Trophoblast cell (in vitro differentiated cells and primary cell): ENCODE results near the gene ARL5B. TPM values are rescaled to one million over a fixed set of nuclear protein-coding genes. Genes with fewer than 3 reads are reported as not detected.

Source experiments
- DNase-seq, 2 donors: peaks; one replicate each; pipeline ENCODE4 v3.0.0-alpha.2; 2016
- H2AFZ ChIP-seq: 2 replicates; pipeline ENCODE4 v1.6.1; 2013; ENCODE audit warnings: low read length, moderate library complexity, mild to moderate bottlenecking; ENCODE audit not compliant: insufficient read depth, poor library complexity
- H2AK5ac ChIP-seq: 2 replicates; pipeline ENCODE4 v1.6.1; 2013; ENCODE audit warnings: mild to moderate bottlenecking, low read length
- H2BK120ac ChIP-seq: 2 replicates; pipeline ENCODE4 v1.6.1; 2013; ENCODE audit warnings: low read length, mild to moderate bottlenecking, moderate library complexity; ENCODE audit not compliant: insufficient read depth, poor library complexity
- H2BK12ac ChIP-seq: 2 replicates; pipeline ENCODE4 v1.6.1; 2013; ENCODE audit warnings: mild to moderate bottlenecking, low read length, moderate library complexity
- H2BK5ac ChIP-seq: 2 replicates; pipeline ENCODE4 v1.6.1; 2013; ENCODE audit warnings: low read length, low read depth, moderate library complexity, mild to moderate bottlenecking; ENCODE audit not compliant: poor library complexity
- H3K14ac ChIP-seq: 2 replicates; pipeline ENCODE4 v1.6.1; 2013; ENCODE audit warnings: mild to moderate bottlenecking, low read length
- H3K18ac ChIP-seq: 2 replicates; pipeline ENCODE4 v1.6.1; 2013; ENCODE audit warnings: mild to moderate bottlenecking, low read length
- H3K23ac ChIP-seq: 2 replicates; pipeline ENCODE4 v1.6.1; 2013; ENCODE audit warnings: low read length
- H3K27ac ChIP-seq: 2 replicates; pipeline ENCODE4 v1.5.1; 2013; ENCODE audit warnings: low read depth, mild to moderate bottlenecking, inconsistent platforms, low read length, moderate library complexity
- H3K27me3 ChIP-seq: 2 replicates; pipeline ENCODE4 v1.6.1; 2013; ENCODE audit warnings: inconsistent platforms, mild to moderate bottlenecking, low read length, moderate library complexity; ENCODE audit not compliant: insufficient read depth
- H3K36me3 ChIP-seq, 2 experiments: 1 replicate in 1 of 2; 2 replicates in 1 of 2; pipeline ENCODE4 v1.6.1; 2013; ENCODE audit warnings: low read length in 2 of 2, mild to moderate bottlenecking in 2 of 2, moderate library complexity in 1 of 2; ENCODE audit not compliant: insufficient read depth in 2 of 2, control insufficient read depth in 1 of 2
- H3K4ac ChIP-seq: 2 replicates; pipeline ENCODE4 v1.6.1; 2013; ENCODE audit warnings: low read depth, mild to moderate bottlenecking, low read length, moderate library complexity
- H3K4me1 ChIP-seq, 2 experiments: 1 replicate in 1 of 2; 2 replicates in 1 of 2; pipeline ENCODE4 v1.6.1; 2013; ENCODE audit warnings: low read length in 2 of 2, mild to moderate bottlenecking in 2 of 2, moderate library complexity in 1 of 2; ENCODE audit not compliant: insufficient read depth in 2 of 2, control insufficient read depth in 1 of 2
- H3K4me2 ChIP-seq: 2 replicates; pipeline ENCODE4 v1.6.1; 2013; ENCODE audit warnings: inconsistent platforms, mild to moderate bottlenecking, low read length, moderate library complexity
- H3K4me3 ChIP-seq: 2 replicates; pipeline ENCODE4 v1.5.1; 2013; ENCODE audit warnings: mild to moderate bottlenecking, low read depth, low read length, inconsistent platforms
- H3K79me1 ChIP-seq: one replicate; pipeline ENCODE4 v1.6.1; 2013; ENCODE audit warnings: low read length
- H3K79me2 ChIP-seq: 2 replicates; pipeline ENCODE4 v1.6.1; 2013; ENCODE audit warnings: low read length, mild to moderate bottlenecking; ENCODE audit not compliant: control insufficient read depth, insufficient read depth, poor library complexity
- H3K9ac ChIP-seq: 2 replicates; pipeline ENCODE4 v1.6.1; 2013; ENCODE audit warnings: mild to moderate bottlenecking, low read length
- H3K9me3 ChIP-seq: 2 replicates; pipeline ENCODE4 v1.6.1; 2013; ENCODE audit warnings: low read depth, mild to moderate bottlenecking, control low read depth, inconsistent platforms, low read length; ENCODE audit not compliant: insufficient read depth
- H4K12ac ChIP-seq: 2 replicates; pipeline ENCODE4 v1.6.1; 2013; ENCODE audit warnings: low read depth, mild to moderate bottlenecking, low read length, moderate library complexity
- H4K8ac ChIP-seq: 2 replicates; pipeline ENCODE4 v1.6.1; 2013; ENCODE audit warnings: low read depth, mild to moderate bottlenecking, low read length, moderate library complexity
- H4K91ac ChIP-seq: one replicate; pipeline ENCODE4 v1.6.1; 2013; ENCODE audit warnings: low read depth, mild to moderate bottlenecking, low read length, moderate library complexity
- WGBS: extraction: QIAGEN DNeasy Blood & Tissue Kit; methylation state at CpG from one replicate; pipeline ENCODE4 v1.1.7; 2013; ENCODE audit warnings: missing lambda C conversion rate; ENCODE audit not compliant: insufficient read length, insufficient coverage; ENCODE audit errors: extremely low coverage; 5-methylcytosine and 5-hydroxymethylcytosine counted together
- polyA plus RNA-seq: library from polyadenylated mRNA; stranded (reverse); fragments of 200-250 nt; gene quantifications from 2 replicates; pipeline ENCODE4 v1.2.3, GENCODE V29; 2013

ARL5B gene, protein sequence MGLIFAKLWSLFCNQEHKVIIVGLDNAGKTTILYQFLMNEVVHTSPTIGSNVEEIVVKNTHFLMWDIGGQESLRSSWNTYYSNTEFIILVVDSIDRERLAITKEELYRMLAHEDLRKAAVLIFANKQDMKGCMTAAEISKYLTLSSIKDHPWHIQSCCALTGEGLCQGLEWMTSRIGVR
- 24.5 and 25.7 TPM in 2 replicates for polyA plus RNA-seq

DNA sequence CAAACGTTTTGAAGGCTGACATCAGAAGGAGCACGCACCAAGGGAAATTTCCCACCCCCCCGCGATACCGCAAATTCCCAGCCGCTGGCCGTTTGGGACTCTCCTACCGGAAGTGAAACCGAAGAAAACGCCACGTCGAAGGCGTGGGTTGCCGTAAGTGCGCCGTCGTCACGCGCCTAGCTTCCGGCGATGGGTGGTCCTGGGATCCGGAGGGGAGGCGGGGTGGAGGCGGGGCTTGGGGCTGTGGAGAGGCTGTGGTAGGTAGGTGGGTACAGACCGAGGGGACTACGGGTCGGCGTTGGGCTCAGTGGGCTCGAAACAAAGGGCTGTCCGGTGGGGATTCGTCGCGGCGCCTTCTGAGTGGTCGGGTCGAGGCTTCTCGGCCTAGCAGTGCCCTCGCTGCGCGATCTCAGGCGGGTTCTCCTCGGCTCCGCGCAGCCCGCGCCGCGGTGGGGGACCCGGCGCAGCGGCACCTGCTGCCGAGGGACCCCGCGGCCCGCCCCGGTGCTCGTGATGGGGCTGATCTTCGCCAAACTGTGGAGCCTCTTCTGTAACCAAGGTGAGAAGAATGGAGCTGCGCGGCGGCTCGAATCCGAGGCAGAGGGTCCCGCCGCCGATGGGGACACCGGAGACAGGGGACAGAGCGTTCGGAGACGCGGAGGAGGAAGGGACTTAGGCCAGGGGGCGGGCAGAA is at the start of gene ARL5B:
ARL5B (plus strand) TSS at position 307 of the 694 bp plus-strand sequence; CDS start at position 514, 207 bp downstream.
- H2AK5ac ChIP-seq: peak within 1 kb of the TSS; percentile 99

DNA sequence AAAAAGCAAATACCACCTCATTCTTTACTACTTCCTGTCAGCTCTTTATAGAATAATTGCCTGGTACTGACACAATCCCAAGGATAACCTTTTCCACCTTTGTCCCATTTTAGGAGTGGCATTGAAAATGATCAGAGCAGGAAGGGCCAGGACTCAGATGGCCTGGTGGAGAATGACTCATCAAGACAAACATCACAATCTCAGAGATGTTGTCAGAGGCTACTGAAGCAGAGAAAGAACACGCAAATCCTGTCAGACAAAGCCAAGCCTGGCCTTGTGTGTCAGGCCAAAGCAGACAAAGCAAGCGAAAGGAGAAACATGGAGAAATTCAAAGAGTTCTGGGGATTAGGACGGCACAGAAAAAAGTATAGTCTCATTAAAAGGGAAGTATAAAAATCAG is 48.7 kb upstream of the ARL5B start:
- no peak overlapping the region for H3K9ac ChIP-seq
- no peak overlapping the region for H3K4ac ChIP-seq
- H4K91ac ChIP-seq: peak overlapping the region; percentile 65
- no peak overlapping the region for H2AFZ ChIP-seq
- peak overlapping the region; percentile 20 for H3K14ac ChIP-seq
- H3K9me3 ChIP-seq: no peaks in the 10 kb centered on the region
- no peak overlapping the region for H3K18ac ChIP-seq
- no peak overlapping the region for H3K23ac ChIP-seq
- no peaks in the 10 kb centered on the region for H3K79me2 ChIP-seq
- no CpG with 5 or more reads among the region's 3 CpGs for WGBS
- H2AK5ac ChIP-seq: no peak overlapping the region
- H3K79me1 ChIP-seq: peaks cover 9% of the 10 kb centered on the region
- no peak overlapping the region for H4K12ac ChIP-seq
- no peaks in the 10 kb centered on the region for H3K27me3 ChIP-seq
- H3K4me1 ChIP-seq: peaks cover 3 to 11% of the 10 kb centered on the region in 2 experiments
- no peak overlapping the region for H3K4me3 ChIP-seq
- H4K8ac ChIP-seq: peak overlapping the region; percentile 22
- peaks cover 0 to 3% of the 10 kb centered on the region in 2 experiments for H3K36me3 ChIP-seq
- DNase-seq: peak; percentile 48 to 80
- H2BK5ac ChIP-seq: peak overlapping the region; percentile 44
- H2BK120ac ChIP-seq: peak overlapping the region; percentile 57
- H2BK12ac ChIP-seq: peak overlapping the region; percentile 71
- H3K27ac ChIP-seq: peak overlapping the region; percentile 95
- no peak overlapping the region for H3K4me2 ChIP-seq

More for the DNA sequence above, at the start of gene ARL5B:
- peaks cover 9 to 10% of the 10 kb centered on the region in 2 experiments for H3K4me1 ChIP-seq
- WGBS: no CpG with 5 or more reads among the region's 72 CpGs
- H3K18ac ChIP-seq: peak within 1 kb of the TSS; percentile 98
- peak within 1 kb of the TSS; percentile 41 for H2BK12ac ChIP-seq
- H3K79me1 ChIP-seq: peaks cover 13% of the 10 kb centered on the region
- H2AFZ ChIP-seq: peak within 1 kb of the TSS; percentile 95
- H3K4me3 ChIP-seq: peak within 1 kb of the TSS; percentile 96
- peak within 1 kb of the TSS; percentile 95 for H4K8ac ChIP-seq
- H3K4me2 ChIP-seq: peak within 1 kb of the TSS; percentile 85
- H2BK120ac ChIP-seq: peak within 1 kb of the TSS; percentile 86
- H3K9ac ChIP-seq: peak within 1 kb of the TSS; percentile 90
- H3K36me3 ChIP-seq: peaks cover 3% of the 10 kb centered on the region in 2 experiments
- peak within 1 kb of the TSS; percentile 98 for H3K14ac ChIP-seq
- H2BK5ac ChIP-seq: peak within 1 kb of the TSS; percentile 87
- H3K27me3 ChIP-seq: no peaks in the 10 kb centered on the region
- no peaks in the 10 kb centered on the region for H3K9me3 ChIP-seq
- H4K91ac ChIP-seq: peak within 1 kb of the TSS; percentile 98
- peak within 1 kb of the TSS; percentile 97 for H3K4ac ChIP-seq
- H3K23ac ChIP-seq: no peak within 1 kb of the TSS
- DNase-seq: peak; percentile 99 to 100
- H3K27ac ChIP-seq: peak within 1 kb of the TSS; percentile 82
- peaks cover 19% of the 10 kb centered on the region for H3K79me2 ChIP-seq
- peak within 1 kb of the TSS; percentile 92 for H4K12ac ChIP-seq

DNA sequence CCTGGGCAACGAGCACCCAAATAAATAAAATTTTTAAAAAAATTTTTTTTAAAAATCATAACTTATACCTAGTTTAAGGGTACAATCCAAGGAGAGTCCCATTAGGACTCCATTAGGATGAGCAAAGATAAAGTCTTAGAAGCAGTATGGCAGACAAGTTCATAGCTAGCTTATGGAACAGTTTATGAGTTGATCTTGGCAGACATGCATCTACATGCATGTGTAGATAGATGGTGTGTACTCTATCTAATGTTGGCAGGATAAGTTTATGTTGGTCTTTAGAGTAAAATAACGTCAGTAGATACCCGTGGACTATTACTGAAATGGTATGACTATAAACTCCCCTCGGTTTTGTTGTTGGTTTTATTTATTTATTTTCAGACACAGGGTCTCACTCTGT is 48.1 kb upstream of the ARL5B start:
- Histone ChIP-seq H3K18ac (peak overlapping the region; percentile 20), H3K9me3 (no peaks in the 10 kb centered on the region), H3K23ac (no peak overlapping the region), H3K4me3 (no peak overlapping the region), H3K14ac (peak overlapping the region; percentile 10), H2BK120ac (peak overlapping the region; percentile 57), H3K9ac (no peak overlapping the region), H2BK12ac (peak overlapping the region; percentile 71), H3K36me3 (peaks cover 0 to 3% of the 10 kb centered on the region in 2 experiments), H2BK5ac (peak overlapping the region; percentile 44), H3K4me1 (peaks cover 3 to 11% of the 10 kb centered on the region in 2 experiments), H3K27me3 (no peaks in the 10 kb centered on the region), H4K12ac (no peak overlapping the region), H3K4ac (peak overlapping the region; percentile 17), H4K8ac (no peak overlapping the region), H2AK5ac (peak overlapping the region; percentile 51), H2AFZ (no peak overlapping the region), H3K79me1 (peaks cover 9% of the 10 kb centered on the region), H3K79me2 (no peaks in the 10 kb centered on the region), H4K91ac (peak overlapping the region; percentile 65), H3K4me2 (no peak overlapping the region), H3K27ac (peak overlapping the region; percentile 95)
- no peak for DNase-seq
- WGBS: no CpG with 5 or more reads among the region's 4 CpGs

DNA sequence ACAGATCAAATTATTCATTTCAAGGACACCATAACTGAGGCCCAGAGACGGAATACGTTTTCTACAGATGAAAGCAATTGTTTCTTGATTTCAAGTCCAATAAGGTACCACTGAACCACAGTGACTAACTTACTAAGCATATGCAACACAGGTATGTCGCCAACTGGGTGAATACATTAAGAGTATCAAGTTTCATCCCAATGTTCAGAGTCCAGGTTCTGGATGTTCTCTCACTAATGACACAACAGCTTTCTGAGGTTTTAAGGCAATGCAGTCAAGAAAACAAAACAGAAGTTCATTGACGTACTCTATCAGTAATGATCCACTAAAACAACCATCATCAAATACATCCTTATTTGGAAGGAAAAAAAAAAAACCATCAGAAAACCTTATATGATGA is 43.6 kb upstream of the ARL5B start:
- no CpG with 5 or more reads among the region's 4 CpGs for WGBS
- no peaks in the 10 kb centered on the region for H3K36me3 ChIP-seq

More for the DNA sequence above, 43.6 kb upstream of the ARL5B start:
- Histone ChIP-seq H3K18ac (no peak overlapping the region), H2AK5ac (no peak overlapping the region), H3K79me2 (no peaks in the 10 kb centered on the region), H3K27me3 (no peaks in the 10 kb centered on the region), H3K9me3 (no peaks in the 10 kb centered on the region), H3K27ac (no peak overlapping the region), H3K79me1 (peaks cover 7% of the 10 kb centered on the region), H2BK120ac (no peak overlapping the region), H2BK12ac (no peak overlapping the region), H3K4me2 (no peak overlapping the region), H4K8ac (no peak overlapping the region), H2BK5ac (no peak overlapping the region), H2AFZ (no peak overlapping the region), H3K4ac (no peak overlapping the region), H3K23ac (no peak overlapping the region), H3K14ac (no peak overlapping the region), H3K4me3 (no peak overlapping the region), H4K12ac (no peak overlapping the region), H4K91ac (no peak overlapping the region), H3K9ac (no peak overlapping the region), H3K4me1 (peaks cover 3 to 11% of the 10 kb centered on the region in 2 experiments)
- DNase-seq: no peak
